Tibial nerve (tissue), 4 donors: ENCODE data around the gene KASH5.

Experiments used
- EP300 ChIP-seq, 2 donors: sonication (generic); formaldehyde crosslinking; IDR thresholded peaks; one replicate each; pipeline ENCODE4 v1.6.1; 2017; ENCODE audit warnings: antibody characterized with exemption in 2 of 2, mild to moderate bottlenecking in 1 of 2
- POLR2A ChIP-seq, 2 donors: fragments of 450-650 bp; IDR thresholded peaks; one replicate each; pipeline ENCODE4 v1.6.1; 2017; ENCODE audit warnings: antibody characterized with exemption in 2 of 2, mild to moderate bottlenecking in 2 of 2, moderate library complexity in 2 of 2
- TF ChIP-seq, protein P1 (sequence below), 5 experiments: fragments of 200-600 bp in 3 of 5; fragments of 450-650 bp in 2 of 5; sonication (generic) in 3 of 5; IDR thresholded peaks; one replicate each; pipeline ENCODE4 v1.5.1; 2016 to 2019; ENCODE audit warnings: antibody characterized with exemption in 5 of 5, mild to moderate bottlenecking in 3 of 5, moderate library complexity in 2 of 5

DNA sequence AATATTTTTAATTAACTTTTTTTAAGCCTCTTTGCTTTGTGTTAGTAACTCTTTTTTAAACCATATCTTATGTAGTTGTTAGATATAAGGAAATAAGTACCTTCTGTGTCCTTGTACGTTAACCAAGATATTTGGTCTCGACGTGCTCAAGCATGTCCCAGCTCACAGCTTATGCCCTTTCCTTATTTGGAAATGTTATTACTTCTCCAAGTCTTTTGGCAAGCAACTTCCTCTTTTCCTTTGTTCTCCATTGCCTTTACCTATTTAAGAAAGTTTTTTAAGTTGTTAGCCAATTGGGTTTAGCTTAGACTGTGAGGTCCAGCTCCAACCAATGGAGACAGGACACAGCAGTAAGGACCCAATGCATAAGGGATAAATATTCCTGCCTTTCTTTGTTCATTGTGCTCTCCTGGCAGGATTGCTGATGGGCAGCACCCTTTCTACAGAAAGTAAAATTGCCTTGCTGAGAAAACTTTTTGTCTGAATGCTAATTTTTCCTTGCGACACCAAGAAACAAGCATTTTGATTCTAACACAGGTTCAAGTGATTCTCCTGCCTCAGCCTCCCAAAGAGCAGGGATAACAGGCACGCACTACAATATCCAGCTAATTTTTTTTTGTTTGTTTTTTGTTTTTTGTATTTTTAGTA, 19.2 kb upstream of the KASH5 start:
- TF ChIP-seq, protein P1, sequence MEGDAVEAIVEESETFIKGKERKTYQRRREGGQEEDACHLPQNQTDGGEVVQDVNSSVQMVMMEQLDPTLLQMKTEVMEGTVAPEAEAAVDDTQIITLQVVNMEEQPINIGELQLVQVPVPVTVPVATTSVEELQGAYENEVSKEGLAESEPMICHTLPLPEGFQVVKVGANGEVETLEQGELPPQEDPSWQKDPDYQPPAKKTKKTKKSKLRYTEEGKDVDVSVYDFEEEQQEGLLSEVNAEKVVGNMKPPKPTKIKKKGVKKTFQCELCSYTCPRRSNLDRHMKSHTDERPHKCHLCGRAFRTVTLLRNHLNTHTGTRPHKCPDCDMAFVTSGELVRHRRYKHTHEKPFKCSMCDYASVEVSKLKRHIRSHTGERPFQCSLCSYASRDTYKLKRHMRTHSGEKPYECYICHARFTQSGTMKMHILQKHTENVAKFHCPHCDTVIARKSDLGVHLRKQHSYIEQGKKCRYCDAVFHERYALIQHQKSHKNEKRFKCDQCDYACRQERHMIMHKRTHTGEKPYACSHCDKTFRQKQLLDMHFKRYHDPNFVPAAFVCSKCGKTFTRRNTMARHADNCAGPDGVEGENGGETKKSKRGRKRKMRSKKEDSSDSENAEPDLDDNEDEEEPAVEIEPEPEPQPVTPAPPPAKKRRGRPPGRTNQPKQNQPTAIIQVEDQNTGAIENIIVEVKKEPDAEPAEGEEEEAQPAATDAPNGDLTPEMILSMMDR (IDR thresholded peaks at IDR 0.05) = no peak
- no peak for TF ChIP-seq POLR2A (IDR thresholded peaks at IDR 0.05)
- TF ChIP-seq EP300 (IDR thresholded peaks at IDR 0.05) = no peak
